GM10248 (cell line): ENCODE results near the gene LYPD6.

Experiments used
- CTCF ChIA-PET: fragments of 300-600 bp; sonication (Branson Sonifier 250); formaldehyde crosslinking; extraction: SDS; loops from one replicate; lab custom pipeline; 2021; ENCODE audit warnings: antibody characterized with exemption; lab: Yijun Ruan, JAX
- POLR2A ChIA-PET: fragments of 350-650 bp; sonication (Branson Sonifier 250); formaldehyde crosslinking; extraction: SDS; loops from one replicate; lab custom pipeline; 2020; ENCODE audit warnings: antibody characterized with exemption; lab: Yijun Ruan, JAX
- DNase-seq: peaks from one replicate; pipeline ENCODE4 v3.0.0; 2012; ENCODE audit errors: extremely low spot score
- CTCF ChIP-seq: IDR thresholded peaks from 2 replicates; pipeline ENCODE4 v1.5.1; 2012; ENCODE audit warnings: mild to moderate bottlenecking, low read depth; ENCODE audit errors: extremely low read depth, missing control alignments, control extremely low read depth

The LYPD6 gene

GRCh38 chr2:149329068-149329467 lies 1.3 kb upstream of the LYPD6 start:
- CTCF ChIA-PET, result interaction anchor here (1.0 to 1.5 kb wide), 2 partner anchors 18 to 32 kb away, joined by 3 to 4 read pairs; no protein-coding TSS in a partner anchor
- POLR2A ChIA-PET, result no interaction called here
- no peak for DNase-seq
- no peak for TF ChIP-seq CTCF

GRCh38 chr2:149329489-149330126 lies 779 bp upstream of the LYPD6 start:
- DNase-seq, result peak; percentile 22
- ChIA-PET POLR2A (no interaction called here), CTCF (interaction anchor here (1.0 to 1.5 kb wide), 2 partner anchors 19 to 32 kb away, joined by 3 to 4 read pairs; no protein-coding TSS in a partner anchor)
- no peak for TF ChIP-seq CTCF

- no peak for DNase-seq
- no peak for TF ChIP-seq CTCF
- ChIA-PET CTCF (interaction anchor here (0.6 to 1.1 kb wide), 2 partner anchors 10 to 15 kb away, joined by 3 read pairs; no protein-coding TSS in a partner anchor), POLR2A (no interaction called here)
Observed at GRCh38 chr2:149331023-149331400, 625 bp downstream of the LYPD6 start.

- DNase-seq, result no peak
- ChIA-PET POLR2A (no interaction called here), CTCF (no interaction called here)
- TF ChIP-seq CTCF, result no peak
Observed at GRCh38 chr2:149332364-149332763, 2.0 kb downstream of the LYPD6 start.

- no peak for DNase-seq
- TF ChIP-seq CTCF, result no peak
- ChIA-PET POLR2A (no interaction called here), CTCF (interaction anchor here (2.0 kb wide), 1 partner anchor 9 kb away, joined by 7 read pairs; no protein-coding TSS in a partner anchor)
Observed at GRCh38 chr2:149333636-149334035, 3.2 kb downstream of the LYPD6 start.

- DNase-seq, result no peak
- POLR2A ChIA-PET, result no interaction called here
- CTCF ChIA-PET, result interaction anchor here (2.0 kb wide), 1 partner anchor 9 kb away, joined by 7 read pairs; no protein-coding TSS in a partner anchor
- TF ChIP-seq CTCF, result no peak
Observed at GRCh38 chr2:149334156-149334555, 3.8 kb downstream of the LYPD6 start.
